ENCODE results near the gene MLX. TPM values are rescaled to one million over a fixed set of nuclear protein-coding genes. Genes with fewer than 3 reads are reported as not detected.

MLX gene, protein sequence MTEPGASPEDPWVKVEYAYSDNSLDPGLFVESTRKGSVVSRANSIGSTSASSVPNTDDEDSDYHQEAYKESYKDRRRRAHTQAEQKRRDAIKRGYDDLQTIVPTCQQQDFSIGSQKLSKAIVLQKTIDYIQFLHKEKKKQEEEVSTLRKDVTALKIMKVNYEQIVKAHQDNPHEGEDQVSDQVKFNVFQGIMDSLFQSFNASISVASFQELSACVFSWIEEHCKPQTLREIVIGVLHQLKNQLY
- total RNA-seq: 10 to 100 TPM; 38.9 to 58.2 (median 42.6) TPM
- 33.0 TPM for total RNA-seq (2013)

DNA sequence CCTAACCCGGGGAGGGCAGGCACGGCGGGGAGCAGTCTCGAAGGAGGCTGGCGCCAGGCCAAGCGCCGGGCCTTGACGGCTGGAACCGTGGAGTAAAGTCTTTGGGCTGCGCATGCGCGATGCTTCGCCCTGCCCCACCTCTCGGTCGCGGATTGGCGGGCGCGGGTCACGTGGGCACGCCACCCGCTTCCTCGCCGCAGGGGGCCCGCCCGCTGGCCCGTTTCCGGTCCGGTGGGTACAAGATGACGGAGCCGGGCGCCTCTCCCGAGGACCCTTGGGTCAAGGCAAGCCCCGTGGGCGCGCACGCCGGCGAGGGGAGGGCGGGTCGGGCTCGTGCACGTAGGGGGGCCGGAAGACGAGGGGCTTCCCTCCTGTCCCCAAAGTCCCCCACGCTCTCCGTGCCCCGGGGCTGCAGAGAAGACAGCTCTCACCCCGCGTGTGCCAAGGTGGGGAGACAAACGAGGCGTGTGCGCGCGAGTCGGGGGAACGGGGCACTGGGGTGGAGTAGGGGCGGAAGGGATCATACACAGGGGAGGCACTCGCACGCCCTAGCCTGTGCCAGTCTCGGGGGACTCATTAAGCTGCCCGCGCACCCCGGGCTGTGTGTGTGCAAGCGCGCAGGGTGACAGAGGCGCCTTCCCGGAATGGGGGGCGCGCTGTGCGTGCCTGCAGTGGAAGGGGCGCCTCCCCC, at the start of gene MLX:
Gene MLX (plus strand): TSS at position 218 of the 691 bp plus-strand sequence. CDS start 25 bp downstream, at position 243.
- ATAC-seq (peak; percentile 74 to 85 (median 79)), DNase-seq (peak; percentile 94 to 97)
- intact Hi-C loops (cut with micrococcal nuclease): loop anchor here (5.0 kb wide), 1 partner anchor 40 kb away; the partner anchor contains the start of genes RETREG3 and TUBG1
- Mint-ChIP-seq H3K9me3 (no peaks in the 10 kb centered on the region), H3K27me3 (ENCODE audit: low read depth in 2 of 2) (no peaks in the 10 kb centered on the region), H3K27ac (peak within 1 kb of the TSS; percentile 85 to 96), H3K4me3 (peak within 1 kb of the TSS; percentile 92), H3K4me1 (peaks cover 40 to 43% of the 10 kb centered on the region in 2 donors), H3K36me3 (no peaks in the 10 kb centered on the region)
- peaks cover 50% of the 10 kb centered on the region for H3K4me1 ChIP-seq (ENCODE audit: control insufficient read depth, insufficient read depth, low read length)
- peak within 1 kb of the TSS; percentile 79 for H3K4me3 ChIP-seq (ENCODE audit: low read length)
- TF ChIP-seq, protein P1, sequence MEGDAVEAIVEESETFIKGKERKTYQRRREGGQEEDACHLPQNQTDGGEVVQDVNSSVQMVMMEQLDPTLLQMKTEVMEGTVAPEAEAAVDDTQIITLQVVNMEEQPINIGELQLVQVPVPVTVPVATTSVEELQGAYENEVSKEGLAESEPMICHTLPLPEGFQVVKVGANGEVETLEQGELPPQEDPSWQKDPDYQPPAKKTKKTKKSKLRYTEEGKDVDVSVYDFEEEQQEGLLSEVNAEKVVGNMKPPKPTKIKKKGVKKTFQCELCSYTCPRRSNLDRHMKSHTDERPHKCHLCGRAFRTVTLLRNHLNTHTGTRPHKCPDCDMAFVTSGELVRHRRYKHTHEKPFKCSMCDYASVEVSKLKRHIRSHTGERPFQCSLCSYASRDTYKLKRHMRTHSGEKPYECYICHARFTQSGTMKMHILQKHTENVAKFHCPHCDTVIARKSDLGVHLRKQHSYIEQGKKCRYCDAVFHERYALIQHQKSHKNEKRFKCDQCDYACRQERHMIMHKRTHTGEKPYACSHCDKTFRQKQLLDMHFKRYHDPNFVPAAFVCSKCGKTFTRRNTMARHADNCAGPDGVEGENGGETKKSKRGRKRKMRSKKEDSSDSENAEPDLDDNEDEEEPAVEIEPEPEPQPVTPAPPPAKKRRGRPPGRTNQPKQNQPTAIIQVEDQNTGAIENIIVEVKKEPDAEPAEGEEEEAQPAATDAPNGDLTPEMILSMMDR (IDR thresholded peaks at IDR 0.05): no peak
- H3K27me3 ChIP-seq (ENCODE audit: control insufficient read depth, insufficient read depth, low read length): no peaks in the 10 kb centered on the region
- peaks cover 53% of the 10 kb centered on the region for H3K36me3 ChIP-seq (ENCODE audit: control insufficient read depth, insufficient read depth, low read length)
- peak within 1 kb of the TSS; percentile 77 for H3K27ac ChIP-seq (ENCODE audit: low read length)
- no peaks in the 10 kb centered on the region for H3K9me3 ChIP-seq (ENCODE audit: control insufficient read depth, insufficient read depth, low read length)
- WGBS (ENCODE audit: insufficient coverage): under 1% methylated on average over 72 of the region's 72 CpGs

DNA sequence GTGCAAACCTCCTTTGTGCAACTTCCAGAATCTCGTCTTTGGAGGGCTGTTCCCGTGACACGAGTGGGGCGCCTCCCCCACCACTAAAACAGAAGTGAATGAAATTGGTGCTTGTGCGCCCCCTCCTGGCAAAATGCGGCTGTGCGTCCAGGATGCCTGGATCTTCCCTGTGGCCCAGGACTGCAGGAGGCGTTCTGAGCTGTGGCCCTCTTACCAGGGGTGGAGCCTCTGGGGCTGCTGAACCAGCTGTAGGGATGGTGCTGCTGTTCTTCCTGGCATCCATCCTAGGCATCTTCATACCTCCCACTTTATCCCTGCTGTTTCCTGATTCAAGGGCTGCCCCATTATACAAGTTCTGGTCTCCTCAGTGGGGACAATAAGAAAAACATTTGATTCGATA, 49.4 kb upstream of the MLX start:
- Histone ChIP-seq H3K27me3 (ENCODE audit: control insufficient read depth, insufficient read depth, low read length) (no peaks in the 10 kb centered on the region), H3K27ac (ENCODE audit: low read length) (no peak overlapping the region), H3K9me3 (ENCODE audit: control insufficient read depth, insufficient read depth, low read length) (no peaks in the 10 kb centered on the region), H3K4me1 (ENCODE audit: control insufficient read depth, insufficient read depth, low read length) (peaks cover 6% of the 10 kb centered on the region), H3K4me3 (ENCODE audit: low read length) (no peak overlapping the region), H3K36me3 (ENCODE audit: control insufficient read depth, insufficient read depth, low read length) (no peaks in the 10 kb centered on the region)
- Mint-ChIP-seq H3K27me3 (ENCODE audit: low read depth in 2 of 2) (peaks cover 24 to 28% of the 10 kb centered on the region in 2 donors), H3K36me3 (no peaks in the 10 kb centered on the region), H3K9me3 (no peaks in the 10 kb centered on the region), H3K4me3 (no peak overlapping the region), H3K4me1 (peaks cover 5 to 6% of the 10 kb centered on the region in 2 donors), H3K27ac (no peak overlapping the region)
- 1% methylated on average over 8 of the region's 9 CpGs for WGBS (ENCODE audit: insufficient coverage)
- DNase-seq (peak; percentile 82 to 88), ATAC-seq (peak; percentile 81 to 95 (median 92))
- TF ChIP-seq, protein P1 (IDR thresholded peaks at IDR 0.05): peak; percentile 96
- intact Hi-C loops (cut with micrococcal nuclease): loop anchor here (1.0 to 2.0 kb wide), 3 partner anchors 78 to 195 kb away; no protein-coding TSS in a partner anchor

DNA sequence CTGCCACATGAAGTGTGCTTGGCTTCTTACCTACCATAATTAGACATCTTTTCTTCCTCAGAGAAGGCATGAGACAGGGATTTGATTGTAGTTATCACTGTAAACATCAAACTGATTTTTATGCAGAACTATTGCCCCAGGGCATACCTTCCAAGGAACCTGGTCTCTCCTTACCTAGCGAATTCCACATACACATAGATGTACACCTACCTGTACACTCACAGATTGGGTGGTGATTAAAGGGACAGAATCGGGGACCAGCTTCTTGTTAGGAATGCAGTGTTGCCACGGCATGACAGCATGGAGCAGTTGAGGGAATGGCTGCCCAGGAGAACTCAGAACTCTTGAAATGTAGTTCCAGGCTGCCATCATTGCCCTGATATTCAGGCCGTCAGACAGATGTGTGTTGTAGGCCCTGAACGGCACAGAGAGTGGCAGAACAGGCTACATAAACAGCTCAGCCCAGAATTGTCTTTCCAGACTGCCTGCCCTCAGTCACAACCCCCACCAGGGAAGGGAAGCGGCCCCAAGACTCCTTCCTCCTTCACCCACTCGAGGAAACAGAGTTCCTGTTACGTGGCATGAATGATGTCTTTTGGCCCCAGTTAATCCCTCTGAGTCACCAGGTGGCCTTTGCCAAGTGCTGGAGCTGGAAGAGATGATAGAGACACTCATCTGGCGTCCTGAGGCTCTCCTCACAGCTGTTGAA, 48.7 kb upstream of the MLX start:
- no peaks in the 10 kb centered on the region for H3K9me3 Mint-ChIP-seq
- ATAC-seq: peak in 1 of 3 donors; percentile 39
- intact Hi-C loops (cut with micrococcal nuclease): no loop called here

More for the DNA sequence above, 48.7 kb upstream of the MLX start:
- TF ChIP-seq, protein P1 (IDR thresholded peaks at IDR 0.05): no peak
- H3K27me3 ChIP-seq (ENCODE audit: control insufficient read depth, insufficient read depth, low read length): no peaks in the 10 kb centered on the region
- H3K4me3 ChIP-seq (ENCODE audit: low read length): no peak overlapping the region
- no peak for DNase-seq
- H3K27ac ChIP-seq (ENCODE audit: low read length): no peak overlapping the region
- Mint-ChIP-seq H3K36me3 (no peaks in the 10 kb centered on the region), H3K27ac (peak overlapping the region in 1 of 2 donors; percentile 47), H3K4me1 (peaks cover 5 to 6% of the 10 kb centered on the region in 2 donors), H3K4me3 (no peak overlapping the region), H3K27me3 (ENCODE audit: low read depth in 2 of 2) (peaks cover 24 to 31% of the 10 kb centered on the region in 2 donors)
- H3K9me3 ChIP-seq (ENCODE audit: control insufficient read depth, insufficient read depth, low read length): no peaks in the 10 kb centered on the region
- H3K36me3 ChIP-seq (ENCODE audit: control insufficient read depth, insufficient read depth, low read length): no peaks in the 10 kb centered on the region
- peaks cover 6% of the 10 kb centered on the region for H3K4me1 ChIP-seq (ENCODE audit: control insufficient read depth, insufficient read depth, low read length)
- WGBS (ENCODE audit: insufficient coverage): 57% methylated on average over 8 of the region's 9 CpGs

Data from natural killer cell (primary cell).